ENCODE results near the gene KLK11.

DNA sequence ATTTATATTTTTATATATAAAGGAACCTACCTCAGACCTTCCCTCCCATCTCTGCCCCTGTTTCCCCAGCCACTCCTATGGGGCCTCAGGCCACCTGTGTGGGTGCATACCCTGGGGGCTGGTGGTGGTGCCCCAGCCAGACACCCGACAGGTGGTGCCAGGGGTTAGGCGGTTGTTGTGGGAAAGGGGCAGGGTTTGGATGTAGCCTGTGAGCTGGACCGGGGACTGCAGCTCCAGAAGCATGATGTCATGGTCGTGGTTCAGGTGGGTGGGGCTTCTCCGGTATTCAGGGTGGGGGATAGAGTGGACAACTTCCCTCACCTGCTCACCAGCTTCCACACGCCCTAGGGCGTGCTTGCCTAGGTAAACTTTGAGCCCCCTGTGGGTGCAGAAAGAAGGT is 33.3 kb upstream of the KLK11 start:
- TF ChIP-seq, protein P1, sequence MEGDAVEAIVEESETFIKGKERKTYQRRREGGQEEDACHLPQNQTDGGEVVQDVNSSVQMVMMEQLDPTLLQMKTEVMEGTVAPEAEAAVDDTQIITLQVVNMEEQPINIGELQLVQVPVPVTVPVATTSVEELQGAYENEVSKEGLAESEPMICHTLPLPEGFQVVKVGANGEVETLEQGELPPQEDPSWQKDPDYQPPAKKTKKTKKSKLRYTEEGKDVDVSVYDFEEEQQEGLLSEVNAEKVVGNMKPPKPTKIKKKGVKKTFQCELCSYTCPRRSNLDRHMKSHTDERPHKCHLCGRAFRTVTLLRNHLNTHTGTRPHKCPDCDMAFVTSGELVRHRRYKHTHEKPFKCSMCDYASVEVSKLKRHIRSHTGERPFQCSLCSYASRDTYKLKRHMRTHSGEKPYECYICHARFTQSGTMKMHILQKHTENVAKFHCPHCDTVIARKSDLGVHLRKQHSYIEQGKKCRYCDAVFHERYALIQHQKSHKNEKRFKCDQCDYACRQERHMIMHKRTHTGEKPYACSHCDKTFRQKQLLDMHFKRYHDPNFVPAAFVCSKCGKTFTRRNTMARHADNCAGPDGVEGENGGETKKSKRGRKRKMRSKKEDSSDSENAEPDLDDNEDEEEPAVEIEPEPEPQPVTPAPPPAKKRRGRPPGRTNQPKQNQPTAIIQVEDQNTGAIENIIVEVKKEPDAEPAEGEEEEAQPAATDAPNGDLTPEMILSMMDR (IDR thresholded peaks at IDR 0.05) = no peak
- TF ChIP-seq, protein P2, sequence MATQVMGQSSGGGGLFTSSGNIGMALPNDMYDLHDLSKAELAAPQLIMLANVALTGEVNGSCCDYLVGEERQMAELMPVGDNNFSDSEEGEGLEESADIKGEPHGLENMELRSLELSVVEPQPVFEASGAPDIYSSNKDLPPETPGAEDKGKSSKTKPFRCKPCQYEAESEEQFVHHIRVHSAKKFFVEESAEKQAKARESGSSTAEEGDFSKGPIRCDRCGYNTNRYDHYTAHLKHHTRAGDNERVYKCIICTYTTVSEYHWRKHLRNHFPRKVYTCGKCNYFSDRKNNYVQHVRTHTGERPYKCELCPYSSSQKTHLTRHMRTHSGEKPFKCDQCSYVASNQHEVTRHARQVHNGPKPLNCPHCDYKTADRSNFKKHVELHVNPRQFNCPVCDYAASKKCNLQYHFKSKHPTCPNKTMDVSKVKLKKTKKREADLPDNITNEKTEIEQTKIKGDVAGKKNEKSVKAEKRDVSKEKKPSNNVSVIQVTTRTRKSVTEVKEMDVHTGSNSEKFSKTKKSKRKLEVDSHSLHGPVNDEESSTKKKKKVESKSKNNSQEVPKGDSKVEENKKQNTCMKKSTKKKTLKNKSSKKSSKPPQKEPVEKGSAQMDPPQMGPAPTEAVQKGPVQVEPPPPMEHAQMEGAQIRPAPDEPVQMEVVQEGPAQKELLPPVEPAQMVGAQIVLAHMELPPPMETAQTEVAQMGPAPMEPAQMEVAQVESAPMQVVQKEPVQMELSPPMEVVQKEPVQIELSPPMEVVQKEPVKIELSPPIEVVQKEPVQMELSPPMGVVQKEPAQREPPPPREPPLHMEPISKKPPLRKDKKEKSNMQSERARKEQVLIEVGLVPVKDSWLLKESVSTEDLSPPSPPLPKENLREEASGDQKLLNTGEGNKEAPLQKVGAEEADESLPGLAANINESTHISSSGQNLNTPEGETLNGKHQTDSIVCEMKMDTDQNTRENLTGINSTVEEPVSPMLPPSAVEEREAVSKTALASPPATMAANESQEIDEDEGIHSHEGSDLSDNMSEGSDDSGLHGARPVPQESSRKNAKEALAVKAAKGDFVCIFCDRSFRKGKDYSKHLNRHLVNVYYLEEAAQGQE (IDR thresholded peaks at IDR 0.05; ENCODE audit: insufficient read depth in 1 of 2, low read depth in 2 of 2, low read length in 1 of 2) = no peak

Data from Panc1 (cell line).